ENCODE results near the gene ARID4A.

GRCh38 chr14:58397156-58397555 is 98.8 kb downstream of the ARID4A start:
- no peak for TF ChIP-seq CEBPZ (IDR thresholded peaks at IDR 0.05; ENCODE audit: low read length)
- no peak for TF ChIP-seq ATF3 (CRISPR knock-in tag; IDR thresholded peaks at IDR 0.05)
- TF ChIP-seq ZNF598 (CRISPR knock-in tag; IDR thresholded peaks at IDR 0.05; ENCODE audit: borderline replicate concordance): no peak

Data from HepG2 (cell line).